ENCODE results near the gene FBRSL1. TPM values are rescaled to one million over a fixed set of nuclear protein-coding genes. Genes with fewer than 3 reads are reported as not detected.

Gene FBRSL1
- total RNA-seq, 1 experiment from 2014 or later, result 130 TPM

DNA sequence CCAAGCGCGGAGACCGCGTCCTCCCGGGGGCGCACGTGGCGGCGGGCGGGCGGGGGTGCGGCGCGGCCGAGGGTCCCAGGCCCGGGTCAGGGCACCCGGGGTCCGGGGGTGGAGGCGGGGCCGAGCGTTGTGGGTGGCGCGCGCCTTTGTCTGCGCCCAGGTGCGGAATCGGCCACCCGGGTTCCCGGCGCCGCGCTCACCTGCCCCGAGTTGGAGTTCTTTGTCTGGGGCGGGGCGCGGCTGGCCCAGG lies 70.3 kb downstream of the FBRSL1 start:
- H3K4me1 ChIP-seq (ENCODE audit: insufficient read depth, low read length, poor library complexity, severe bottlenecking), result peaks cover 7% of the 10 kb centered on the region
- no peaks in the 10 kb centered on the region for H3K9me3 ChIP-seq (ENCODE audit: low read depth, low read length, poor library complexity, severe bottlenecking)
- peaks cover 7% of the 10 kb centered on the region for H3K36me3 ChIP-seq (ENCODE audit: insufficient read depth, low read length, poor library complexity, severe bottlenecking)
- DNase-seq (ENCODE audit: low spot score), result peak; percentile 34
- H3K4me3 ChIP-seq (ENCODE audit: low read depth, low read length, poor library complexity, severe bottlenecking), result peak overlapping the region; percentile 77
- CTCF ChIA-PET, result interaction anchor here (0.6 to 1.4 kb wide), 6 partner anchors 14 to 725 kb away, joined by 3 to 14 read pairs (median 6); no protein-coding TSS in a partner anchor
- POLR2A ChIA-PET (ENCODE audit: low non-redundant PET), result interaction anchor here (0.6 kb wide), 1 partner anchor 31 kb away, joined by 11 read pairs; no protein-coding TSS in a partner anchor
- intact Hi-C loops (cut with micrococcal nuclease; ENCODE audit: unreplicated experiment), result no loop called here
- BruUV-seq (replicated peaks), result no TSS peak
- H3K27me3 ChIP-seq (replicated peaks; ENCODE audit: insufficient read depth, low read depth, low read length, poor library complexity), result no peaks in the 10 kb centered on the region
- H3K27ac ChIP-seq (ENCODE audit: low read depth, low read length, poor library complexity, severe bottlenecking), result peak overlapping the region; percentile 85
- TF ChIP-seq, protein P1, sequence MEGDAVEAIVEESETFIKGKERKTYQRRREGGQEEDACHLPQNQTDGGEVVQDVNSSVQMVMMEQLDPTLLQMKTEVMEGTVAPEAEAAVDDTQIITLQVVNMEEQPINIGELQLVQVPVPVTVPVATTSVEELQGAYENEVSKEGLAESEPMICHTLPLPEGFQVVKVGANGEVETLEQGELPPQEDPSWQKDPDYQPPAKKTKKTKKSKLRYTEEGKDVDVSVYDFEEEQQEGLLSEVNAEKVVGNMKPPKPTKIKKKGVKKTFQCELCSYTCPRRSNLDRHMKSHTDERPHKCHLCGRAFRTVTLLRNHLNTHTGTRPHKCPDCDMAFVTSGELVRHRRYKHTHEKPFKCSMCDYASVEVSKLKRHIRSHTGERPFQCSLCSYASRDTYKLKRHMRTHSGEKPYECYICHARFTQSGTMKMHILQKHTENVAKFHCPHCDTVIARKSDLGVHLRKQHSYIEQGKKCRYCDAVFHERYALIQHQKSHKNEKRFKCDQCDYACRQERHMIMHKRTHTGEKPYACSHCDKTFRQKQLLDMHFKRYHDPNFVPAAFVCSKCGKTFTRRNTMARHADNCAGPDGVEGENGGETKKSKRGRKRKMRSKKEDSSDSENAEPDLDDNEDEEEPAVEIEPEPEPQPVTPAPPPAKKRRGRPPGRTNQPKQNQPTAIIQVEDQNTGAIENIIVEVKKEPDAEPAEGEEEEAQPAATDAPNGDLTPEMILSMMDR (conservative IDR thresholded peaks at IDR 0.05; ENCODE audit: low read depth, low read length), result no peak
- no peak for TF ChIP-seq EZH2 (IDR thresholded peaks at IDR 0.05; ENCODE audit: borderline replicate concordance, low read depth, low read length, poor library complexity, severe bottlenecking)

DNA sequence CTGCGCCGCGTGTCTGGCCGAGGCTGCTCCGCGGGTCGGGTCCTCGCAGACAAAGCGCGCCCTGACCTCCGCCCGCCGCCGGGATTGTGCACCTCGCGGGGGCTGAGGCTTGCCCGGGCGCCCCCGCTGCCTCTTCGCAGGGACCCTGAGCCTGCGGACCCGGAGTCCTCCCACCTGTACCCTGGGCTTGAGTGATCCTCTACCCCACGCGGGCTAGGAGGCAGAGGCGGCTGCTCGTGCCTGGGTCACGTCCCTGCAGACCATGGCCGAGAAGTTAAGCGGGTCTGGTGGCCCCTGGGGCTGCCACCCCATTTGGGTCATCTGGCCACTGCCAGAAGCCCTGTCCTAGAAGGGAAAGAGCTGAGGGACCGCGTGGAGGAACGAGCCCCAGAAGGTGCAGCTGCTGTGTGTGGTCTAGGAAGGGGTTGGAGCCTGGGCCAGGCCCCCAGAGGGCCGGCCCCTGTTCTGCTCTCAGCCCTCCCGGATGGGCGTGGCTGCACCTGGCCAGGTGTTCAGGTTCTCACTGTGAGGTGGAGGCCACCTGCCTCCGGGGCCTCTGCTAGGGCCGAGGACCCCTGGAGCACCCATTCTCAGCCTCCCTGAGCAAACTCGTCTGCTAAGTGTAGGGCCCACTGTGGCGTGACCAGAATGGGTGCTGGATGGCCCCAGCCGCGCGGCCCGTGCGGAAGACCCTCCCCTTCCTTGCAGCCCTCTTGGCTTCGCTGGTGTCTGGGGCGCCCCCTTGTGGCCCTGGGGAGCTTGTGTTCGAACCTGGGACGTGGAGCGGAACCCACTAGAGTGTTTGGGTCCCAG lies 70.9 kb downstream of the FBRSL1 start:
- POLR2A ChIA-PET (ENCODE audit: low non-redundant PET), result no interaction called here
- CTCF ChIA-PET, result interaction anchor here (0.6 to 1.4 kb wide), 6 partner anchors 100 to 233 kb away, joined by 3 to 14 read pairs (median 4); no protein-coding TSS in a partner anchor
- Histone ChIP-seq H3K36me3 (ENCODE audit: insufficient read depth, low read length, poor library complexity, severe bottlenecking) (peaks cover 7% of the 10 kb centered on the region), H3K27me3 (replicated peaks; ENCODE audit: insufficient read depth, low read depth, low read length, poor library complexity) (no peaks in the 10 kb centered on the region), H3K4me3 (ENCODE audit: low read depth, low read length, poor library complexity, severe bottlenecking) (peak overlapping the region; percentile 77), H3K9me3 (ENCODE audit: low read depth, low read length, poor library complexity, severe bottlenecking) (no peaks in the 10 kb centered on the region), H3K27ac (ENCODE audit: low read depth, low read length, poor library complexity, severe bottlenecking) (peak overlapping the region; percentile 85), H3K4me1 (ENCODE audit: insufficient read depth, low read length, poor library complexity, severe bottlenecking) (peaks cover 7% of the 10 kb centered on the region)
- intact Hi-C loops (cut with micrococcal nuclease; ENCODE audit: unreplicated experiment), result loop anchor here (1.0 kb wide), 1 partner anchor 146 kb away; no protein-coding TSS in a partner anchor
- TF ChIP-seq EZH2 (IDR thresholded peaks at IDR 0.05; ENCODE audit: borderline replicate concordance, low read depth, low read length, poor library complexity, severe bottlenecking), result no peak
- TF ChIP-seq, protein P1 (conservative IDR thresholded peaks at IDR 0.05; ENCODE audit: low read depth, low read length), result peak; percentile 96
- DNase-seq (ENCODE audit: low spot score), result peak; percentile 93
- no TSS peak for BruUV-seq (replicated peaks)

Other genes with a start within 250 kb of the FBRSL1 start
- gene GALNT9, start 160.6 kb upstream of the FBRSL1 start, total RNA-seq (2021), result 3.9 and 7.4 TPM in 2 replicates
- gene LRCOL1, start 120.4 kb downstream of the FBRSL1 start, total RNA-seq (2021), result not detected in 2 replicates
- gene P2RX2, start 128.6 kb downstream of the FBRSL1 start, total RNA-seq (2021), result 0.17 TPM in 1 of 2 replicates, not detected in the other
- 229 and 239 TPM in 2 replicates for gene POLE, start 197.2 kb downstream of the FBRSL1 start, total RNA-seq (2021)
- gene PXMP2, start 197.4 kb downstream of the FBRSL1 start, total RNA-seq (2021), result 52.2 and 52.6 TPM in 2 replicates
- 108 and 121 TPM in 2 replicates for gene PGAM5, start 220.7 kb downstream of the FBRSL1 start, total RNA-seq (2021)